ENCODE results near the gene TNPO3. TPM values are rescaled to one million over a fixed set of nuclear protein-coding genes. Genes with fewer than 3 reads are reported as not detected.

TNPO3 gene
- total RNA-seq, 1 donor from 2014 or later: 96.2 TPM

- Histone ChIP-seq H2AFZ (replicated peaks) (peak overlapping the region; percentile 2), H3K4me1 (peaks cover 23% of the 10 kb centered on the region), H3K4me2 (peak overlapping the region; percentile 46), H3K9me3 (ENCODE audit: low read depth) (no peaks in the 10 kb centered on the region), H4K20me1 (ENCODE audit: low read depth) (no peaks in the 10 kb centered on the region), H3K79me2 (ENCODE audit: low read depth) (no peaks in the 10 kb centered on the region), H3K27ac (no peak overlapping the region), H3K4me3 (peak overlapping the region; percentile 6), H3K9ac (no peak overlapping the region), H3F3A (ENCODE audit: low read depth) (peaks cover 13% of the 10 kb centered on the region), H3K27me3 (peaks cover 28% of the 10 kb centered on the region), H3K36me3 (no peaks in the 10 kb centered on the region)
- TF ChIP-seq CTCF (IDR thresholded peaks at IDR 0.05) (no peak), EZH2phosphoT487 (IDR thresholded peaks at IDR 0.05) (no peak), EZH2 (IDR thresholded peaks at IDR 0.05) (no peak)
- peak overlapping the region; percentile 57 for H3K4me3 Mint-ChIP-seq
- peaks cover 9% of the 10 kb centered on the region for H3K27me3 Mint-ChIP-seq (ENCODE audit: insufficient read depth, low read depth)
- H3K36me3 Mint-ChIP-seq: no peaks in the 10 kb centered on the region
- peak; percentile 36 for DNase-seq (ENCODE audit: low spot score)
- H3K27ac Mint-ChIP-seq: no peak overlapping the region
- peaks cover 24% of the 10 kb centered on the region for H3K4me1 Mint-ChIP-seq
- H3K9me3 Mint-ChIP-seq: peaks cover 5% of the 10 kb centered on the region
These were observed 133.9 kb downstream of the TNPO3 start for GRCh38 chr7:128920913-128921582.

GRCh38 chr7:128919881-128920799 lies 134.8 kb downstream of the TNPO3 start:
- no peaks in the 10 kb centered on the region for H4K20me1 ChIP-seq (ENCODE audit: low read depth)
- Mint-ChIP-seq H3K9me3 (peaks cover 5% of the 10 kb centered on the region), H3K27me3 (ENCODE audit: insufficient read depth, low read depth) (peaks cover 9% of the 10 kb centered on the region), H3K4me3 (no peak overlapping the region), H3K36me3 (no peaks in the 10 kb centered on the region), H3K27ac (peak overlapping the region; percentile 42), H3K4me1 (peaks cover 27% of the 10 kb centered on the region)
- H3K79me2 ChIP-seq (ENCODE audit: low read depth): no peaks in the 10 kb centered on the region
- no peak overlapping the region for H3K9ac ChIP-seq
- TF ChIP-seq EZH2phosphoT487 (IDR thresholded peaks at IDR 0.05) (no peak), CTCF (IDR thresholded peaks at IDR 0.05) (peak; percentile 27), EZH2 (IDR thresholded peaks at IDR 0.05) (no peak)
- H3K4me2 ChIP-seq: peak overlapping the region; percentile 46
- peaks cover 37% of the 10 kb centered on the region for H3K27me3 ChIP-seq
- H2AFZ ChIP-seq (replicated peaks): peak overlapping the region; percentile 2
- H3F3A ChIP-seq (ENCODE audit: low read depth): peaks cover 13% of the 10 kb centered on the region
- H3K4me1 ChIP-seq: peaks cover 23% of the 10 kb centered on the region
- H3K4me3 ChIP-seq: peak overlapping the region; percentile 6
- H3K9me3 ChIP-seq (ENCODE audit: low read depth): no peaks in the 10 kb centered on the region
- H3K27ac ChIP-seq: no peak overlapping the region
- no peaks in the 10 kb centered on the region for H3K36me3 ChIP-seq
- DNase-seq (ENCODE audit: low spot score): peak; percentile 65

- H3K4me3 ChIP-seq: no peak overlapping the region
- H3K4me1 ChIP-seq: peaks cover 23% of the 10 kb centered on the region
- H3K9me3 ChIP-seq (ENCODE audit: low read depth): no peaks in the 10 kb centered on the region
- H3F3A ChIP-seq (ENCODE audit: low read depth): peaks cover 13% of the 10 kb centered on the region
- Mint-ChIP-seq H3K4me3 (no peak overlapping the region), H3K36me3 (no peaks in the 10 kb centered on the region), H3K27me3 (ENCODE audit: insufficient read depth, low read depth) (peaks cover 10% of the 10 kb centered on the region), H3K9me3 (peaks cover 5% of the 10 kb centered on the region), H3K27ac (no peak overlapping the region), H3K4me1 (peaks cover 27% of the 10 kb centered on the region)
- no peak overlapping the region for H3K27ac ChIP-seq
- H3K27me3 ChIP-seq: peaks cover 46% of the 10 kb centered on the region
- no peak overlapping the region for H3K9ac ChIP-seq
- DNase-seq (ENCODE audit: low spot score): no peak
- H3K79me2 ChIP-seq (ENCODE audit: low read depth): no peaks in the 10 kb centered on the region
- H3K4me2 ChIP-seq: no peak overlapping the region
- H2AFZ ChIP-seq (replicated peaks): no peak overlapping the region
- H3K36me3 ChIP-seq: no peaks in the 10 kb centered on the region
- TF ChIP-seq CTCF (IDR thresholded peaks at IDR 0.05) (no peak), EZH2phosphoT487 (IDR thresholded peaks at IDR 0.05) (no peak), EZH2 (IDR thresholded peaks at IDR 0.05) (no peak)
- H4K20me1 ChIP-seq (ENCODE audit: low read depth): no peaks in the 10 kb centered on the region
These were observed 135.7 kb downstream of the TNPO3 start for GRCh38 chr7:128919241-128919640.

Measured in neural progenitor cell (in vitro differentiated cells).